Measurements from ENCODE around the gene FNDC3A.
"Not testable (repeated sequence)": the region's sequence is repeated elsewhere in the genome, so short reads cannot be mapped to it uniquely, and the experiment has no call there.

FNDC3A gene

GRCh38 chr13:49134305-49134704 is 158.6 kb downstream of the FNDC3A start:
- DNase-seq (ENCODE audit: low read depth, low spot score): no peak

DNA sequence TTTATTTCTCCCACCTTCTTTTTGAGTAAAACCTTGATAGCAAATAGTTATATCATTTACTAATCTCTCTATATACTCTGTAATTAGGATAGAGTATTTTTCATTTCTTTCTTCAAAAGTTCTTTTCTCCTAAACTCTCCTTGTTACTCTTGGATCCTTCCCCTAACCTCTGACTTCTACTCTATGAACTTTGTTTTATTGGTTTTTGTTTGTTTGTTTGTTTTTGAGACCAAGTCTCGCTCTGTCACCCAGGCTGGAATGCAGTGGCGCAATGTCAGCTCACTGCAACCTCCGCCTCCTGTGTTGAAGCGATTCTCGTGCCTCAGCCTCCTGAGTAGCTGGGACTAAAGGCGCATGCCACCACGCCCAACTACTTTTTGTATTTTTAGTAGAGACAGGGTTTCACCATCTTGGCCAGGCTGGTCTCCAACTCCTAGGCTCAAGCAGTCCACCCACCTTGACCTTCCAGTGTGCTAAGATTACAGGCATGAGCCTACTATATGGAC is 161.5 kb downstream of the FNDC3A start:
- DNase-seq (ENCODE audit: low read depth, low spot score): not testable (repeated sequence)

GRCh38 chr13:49140910-49141611 is 165.3 kb downstream of the FNDC3A start:
- no peak for DNase-seq (ENCODE audit: low read depth, low spot score)

DNA sequence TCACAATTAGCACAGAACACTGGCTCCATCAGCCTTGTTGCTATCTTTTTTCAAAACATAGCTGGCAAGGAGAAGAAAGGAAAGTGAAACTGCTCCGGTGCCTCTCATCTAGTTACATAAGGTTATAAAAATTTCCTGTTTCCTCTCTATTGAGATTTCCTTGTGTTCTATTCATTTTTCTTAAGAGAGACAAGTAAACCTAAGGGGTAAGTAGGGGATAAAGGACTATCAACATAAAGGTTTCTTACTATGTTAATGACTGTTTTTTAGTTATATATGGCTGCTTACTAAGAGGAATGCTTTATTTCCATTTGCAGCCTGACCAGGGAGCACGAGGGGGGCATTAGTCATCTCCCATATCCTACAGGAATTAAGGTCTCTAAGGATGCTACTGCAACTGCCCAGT is 171.2 kb downstream of the FNDC3A start:
- DNase-seq (ENCODE audit: low read depth, low spot score): no peak

DNA sequence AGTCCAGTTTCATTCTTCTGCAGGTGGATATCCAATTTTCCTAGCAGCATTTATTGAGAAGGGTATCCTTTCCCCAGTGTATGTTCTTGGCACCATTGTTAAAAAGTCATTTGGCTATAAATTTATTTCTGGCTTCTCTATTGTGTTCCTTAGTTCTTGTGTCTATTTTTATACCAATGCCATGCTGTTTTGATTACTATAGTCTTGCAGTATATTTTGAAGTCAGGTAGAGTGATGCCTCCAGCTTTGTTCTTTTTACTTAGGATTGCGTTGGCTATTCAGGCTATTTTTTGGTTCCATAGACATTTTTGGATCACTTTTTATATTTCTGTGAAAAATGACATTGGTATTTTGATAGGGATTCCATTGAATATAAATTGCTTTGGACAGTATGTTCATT is 172.7 kb downstream of the FNDC3A start:
- DNase-seq (ENCODE audit: low read depth, low spot score): no peak

- DNase-seq (ENCODE audit: low read depth, low spot score): not testable (repeated sequence)
Observed at GRCh38 chr13:49157955-49158584, 182.4 kb downstream of the FNDC3A start.

DNA sequence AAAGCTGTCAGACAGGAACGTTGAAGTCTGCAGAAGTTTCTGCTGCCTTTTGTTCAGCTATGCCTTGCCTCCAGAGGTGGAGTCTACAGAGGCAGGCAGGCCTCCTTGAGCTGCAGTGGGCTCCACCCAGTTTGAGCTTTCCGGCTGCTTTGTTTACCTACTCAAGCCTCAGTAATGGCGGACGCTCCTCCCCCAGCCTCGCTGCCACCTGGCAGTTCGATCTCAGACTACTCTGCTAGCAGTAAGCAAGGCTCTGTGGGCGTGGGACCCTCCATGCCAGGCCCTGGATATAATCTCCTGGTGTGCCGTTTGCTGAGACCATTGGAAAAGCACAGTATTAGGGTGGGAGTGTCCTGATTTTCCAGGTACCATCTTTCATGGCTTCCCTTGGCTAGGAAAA is 187.4 kb downstream of the FNDC3A start:
- DNase-seq (ENCODE audit: low read depth, low spot score): not testable (repeated sequence)

DNA sequence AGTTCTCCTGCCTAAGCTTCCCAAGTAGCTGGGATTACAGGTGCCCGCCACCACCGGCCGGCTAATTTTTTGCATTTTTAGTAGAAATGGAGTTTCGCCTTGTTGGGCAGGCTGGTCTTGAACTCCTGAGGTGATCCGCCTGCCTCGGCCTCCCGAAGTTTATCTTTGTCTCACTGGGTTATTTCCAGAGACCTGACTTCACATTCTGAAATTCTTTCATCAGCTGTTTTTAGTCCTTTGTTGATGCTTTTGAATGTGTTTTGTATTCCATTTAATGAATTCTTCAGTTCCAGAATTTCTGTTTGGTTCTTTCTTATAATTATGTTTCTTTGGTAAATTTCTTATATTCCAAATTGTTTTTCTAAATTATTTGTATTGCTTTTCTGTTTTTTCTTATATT is 189.0 kb downstream of the FNDC3A start:
- no peak for DNase-seq (ENCODE audit: low read depth, low spot score)

- no peak for DNase-seq (ENCODE audit: low read depth, low spot score)
Observed at GRCh38 chr13:49165798-49166752, 190.4 kb downstream of the FNDC3A start.

GRCh38 chr13:49171359-49171758 is 195.6 kb downstream of the FNDC3A start:
- no peak for DNase-seq (ENCODE audit: low read depth, low spot score)

- DNase-seq (ENCODE audit: low read depth, low spot score): no peak
Observed at GRCh38 chr13:49183672-49184325, 208.1 kb downstream of the FNDC3A start.

DNA sequence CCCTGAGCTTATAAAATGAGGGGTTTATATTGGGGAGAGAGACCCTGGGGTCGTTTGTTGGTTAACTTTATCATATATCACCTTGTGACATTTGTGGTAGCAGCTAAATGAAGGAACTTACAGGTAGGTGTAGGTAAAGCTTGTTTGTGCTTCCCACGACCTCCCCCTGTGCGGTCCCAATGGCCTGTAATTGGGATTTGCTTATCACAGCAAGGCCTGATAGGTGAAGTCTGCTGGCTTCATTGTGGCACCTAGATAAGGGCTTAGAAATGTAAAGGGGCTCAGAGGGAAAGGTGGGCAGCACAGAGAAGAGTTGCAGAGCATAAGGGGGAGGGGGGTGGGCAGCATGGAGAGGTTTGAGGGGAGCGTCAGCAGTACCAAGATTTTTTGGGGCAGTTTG is 208.9 kb downstream of the FNDC3A start:
- DNase-seq (ENCODE audit: low read depth, low spot score): peak; percentile 19

- DNase-seq (ENCODE audit: low read depth, low spot score): no peak
Observed at GRCh38 chr13:49185264-49185663, 209.6 kb downstream of the FNDC3A start.

DNA sequence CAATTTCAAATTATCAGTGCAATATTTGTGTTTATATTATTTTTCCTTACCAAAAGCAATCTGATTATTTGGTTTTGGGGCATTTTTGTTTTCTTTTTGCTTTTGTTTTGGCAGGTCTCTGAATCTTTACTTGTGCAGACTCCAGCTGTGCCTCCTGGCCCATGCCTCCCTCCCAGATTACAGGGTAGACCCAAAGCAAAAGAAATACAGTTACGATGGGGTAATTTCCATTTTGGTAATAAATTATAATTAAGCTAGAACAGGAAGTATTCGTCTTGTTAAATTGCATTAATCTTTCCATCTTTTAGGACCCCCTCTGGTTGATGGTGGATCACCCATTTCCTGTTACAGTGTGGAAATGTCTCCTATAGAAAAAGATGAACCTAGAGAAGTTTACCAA is 215.2 kb downstream of the FNDC3A start:
- DNase-seq (ENCODE audit: low read depth, low spot score): no peak

- DNase-seq (ENCODE audit: low read depth, low spot score): no peak
Observed at GRCh38 chr13:49206641-49207040, 230.9 kb downstream of the FNDC3A start.

DNA sequence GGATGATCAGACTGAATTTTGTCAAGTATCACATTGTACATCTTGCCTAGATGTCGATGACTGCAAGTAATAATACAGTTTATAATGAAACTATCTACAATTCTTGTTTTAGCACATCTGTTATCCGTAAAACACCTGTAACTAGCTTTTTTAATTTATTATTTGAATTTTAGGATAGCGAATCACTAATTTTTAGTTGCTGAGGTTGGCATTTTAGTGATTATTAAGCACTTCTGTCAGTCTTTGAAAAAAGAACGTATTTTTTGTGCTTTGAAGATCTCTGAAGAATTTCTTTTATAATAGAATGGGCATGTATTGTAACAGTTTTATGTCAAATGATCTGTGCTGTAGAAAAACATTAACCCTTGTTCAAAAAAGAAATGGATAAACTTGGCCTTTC is 232.9 kb downstream of the FNDC3A start:
- no peak for DNase-seq (ENCODE audit: low read depth, low spot score)

DNA sequence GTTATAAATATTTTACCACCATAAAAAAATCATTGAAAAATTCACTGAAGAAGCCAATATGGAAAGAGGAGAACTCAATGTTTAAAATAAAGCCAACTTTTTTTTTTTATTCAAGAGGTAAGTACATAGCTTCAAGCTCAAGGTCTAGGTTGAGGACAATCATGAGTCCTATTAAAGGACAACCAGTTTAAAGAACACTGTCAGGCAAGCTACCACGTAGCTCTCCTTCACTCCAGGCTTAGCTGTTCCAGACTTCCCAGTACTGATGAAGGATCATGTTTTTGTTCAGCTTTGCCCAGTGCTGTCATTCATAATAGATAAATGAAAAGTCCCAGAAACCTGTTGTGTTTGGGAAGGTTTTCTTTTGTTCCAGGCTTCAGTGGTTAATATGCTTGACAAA is 234.4 kb downstream of the FNDC3A start:
- no peak for DNase-seq (ENCODE audit: low read depth, low spot score)

GRCh38 chr13:49210669-49211068 is 235.0 kb downstream of the FNDC3A start:
- DNase-seq (ENCODE audit: low read depth, low spot score): no peak

DNA sequence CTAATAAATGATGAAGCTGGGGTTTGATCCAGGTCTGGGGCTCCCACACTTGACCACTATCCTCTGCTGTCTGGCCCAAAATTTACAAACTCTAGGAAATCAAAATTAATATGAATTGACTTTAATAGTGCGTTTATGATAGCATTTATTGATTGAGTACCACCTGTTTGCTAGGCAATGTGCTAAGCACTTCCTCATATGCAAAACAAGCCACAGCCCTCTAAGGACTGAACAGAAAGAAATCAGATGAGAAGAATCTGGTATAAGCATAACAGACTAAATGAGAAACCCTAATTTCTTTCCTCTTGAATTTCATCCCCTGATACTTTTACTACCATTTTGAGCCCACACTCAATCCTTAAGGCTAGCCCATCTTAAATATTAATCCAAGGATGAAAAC is 237.8 kb downstream of the FNDC3A start:
- DNase-seq (ENCODE audit: low read depth, low spot score): no peak

- DNase-seq (ENCODE audit: low read depth, low spot score): no peak
Observed at GRCh38 chr13:49213997-49214916, 238.5 kb downstream of the FNDC3A start.
